ENCODE results near the gene GRAP.
"Not testable (repeated sequence)": the region's sequence is repeated elsewhere in the genome, so short reads cannot be mapped to it uniquely, and the experiment has no call there.

Gene GRAP

DNA sequence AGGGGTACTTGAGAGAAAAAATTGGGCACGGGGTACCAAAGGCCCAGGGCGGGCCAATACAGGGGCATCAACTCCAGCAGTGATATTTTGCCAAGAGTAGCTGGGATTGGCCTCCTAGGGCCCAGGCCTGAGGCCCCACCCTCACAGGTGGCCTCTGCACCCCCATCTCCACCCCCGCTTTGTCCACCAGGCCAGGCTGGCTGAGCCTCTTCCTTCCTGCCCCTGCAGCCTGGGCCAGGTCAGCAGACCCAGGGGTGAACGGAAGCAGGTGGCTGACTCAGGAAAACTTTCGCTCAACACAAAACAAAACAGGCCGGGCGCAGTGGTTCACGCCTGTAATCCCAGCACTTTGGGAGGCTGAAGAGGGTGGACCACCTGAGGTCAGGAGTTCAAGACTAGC is 3.7 kb downstream of the GRAP start:
- not testable (repeated sequence) for H3K27ac ChIP-seq

DNA sequence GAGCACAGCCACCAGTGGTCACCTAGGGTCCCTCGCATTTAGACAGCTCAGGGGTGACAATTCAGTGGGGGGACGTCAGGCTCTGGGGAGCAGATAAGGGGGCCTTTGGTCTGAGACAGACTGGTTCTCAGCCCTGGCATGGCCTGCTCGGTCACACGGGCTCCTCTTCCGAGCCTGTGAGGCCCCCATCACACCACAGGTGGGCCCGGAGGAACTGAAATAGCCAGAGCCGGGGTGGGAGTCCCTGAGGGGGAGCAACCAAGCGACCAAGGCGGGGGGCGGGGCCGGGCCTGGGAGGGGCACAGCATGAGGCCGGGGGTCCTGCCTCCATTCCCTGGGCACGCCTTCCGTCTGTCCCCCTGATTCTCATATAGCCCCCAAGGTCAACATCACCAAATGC is 4.4 kb downstream of the GRAP start:
- not testable (repeated sequence) for H3K27ac ChIP-seq

DNA sequence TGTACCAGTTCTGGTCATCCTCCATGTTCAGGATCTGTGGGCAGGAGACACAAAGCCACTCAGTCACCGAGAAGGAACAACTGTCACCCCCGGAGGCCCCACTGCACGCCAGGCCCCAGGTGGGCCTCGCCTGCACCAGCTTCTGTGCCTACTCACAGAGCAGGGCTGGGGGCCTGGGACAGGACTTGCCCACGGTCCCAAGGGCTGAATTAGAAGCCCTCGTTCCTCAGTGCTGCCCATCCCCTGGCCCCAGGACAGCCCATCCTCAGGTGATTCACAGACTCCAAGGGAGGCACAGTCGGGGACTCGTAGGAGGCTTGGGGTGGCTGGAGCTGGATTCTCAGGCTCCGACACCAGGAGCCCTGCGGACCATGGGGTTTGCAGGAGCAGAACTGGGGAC is 4.9 kb downstream of the GRAP start:
- not testable (repeated sequence) for H3K27ac ChIP-seq

DNA sequence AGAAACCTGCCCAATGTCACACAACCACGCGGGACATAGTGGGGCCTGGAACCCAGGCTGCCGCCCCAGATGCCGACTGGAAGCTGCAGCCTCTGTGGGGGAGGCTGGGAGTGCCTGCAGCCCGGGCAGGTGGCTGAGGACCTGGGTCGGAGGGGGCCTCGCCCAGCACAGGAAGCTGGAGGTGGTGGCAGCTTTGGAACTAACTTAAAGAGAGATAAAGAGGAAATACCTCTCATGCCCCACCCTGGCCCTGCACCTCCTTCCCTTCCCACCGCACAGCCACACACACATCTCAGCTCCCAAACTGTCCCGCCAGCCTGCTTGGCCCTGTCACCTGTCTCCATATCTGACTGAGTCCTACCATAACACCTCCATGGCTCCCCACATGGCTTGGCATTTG is 6.4 kb downstream of the GRAP start:
- H3K27ac ChIP-seq, result not testable (repeated sequence)

DNA sequence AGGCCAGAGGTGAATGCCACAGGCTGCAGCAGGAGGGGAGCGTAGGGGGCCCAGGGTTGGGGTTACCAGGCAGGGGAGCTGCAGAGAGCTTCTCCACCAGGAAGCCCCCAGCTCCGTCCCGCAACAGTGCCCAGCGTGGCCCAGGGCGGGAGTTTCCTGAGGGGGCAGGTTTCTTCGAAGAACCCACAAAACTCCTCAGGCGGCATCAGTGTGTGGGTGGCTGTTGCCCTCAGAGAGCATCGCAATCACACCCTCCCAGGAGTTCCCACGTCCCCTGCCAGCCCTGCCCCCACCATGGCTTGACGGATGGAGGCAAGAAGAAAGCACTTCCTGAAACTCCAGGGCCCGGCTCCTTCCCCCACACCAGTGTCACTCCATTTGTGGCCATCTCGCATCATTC is 8.0 kb downstream of the GRAP start:
- H3K27ac ChIP-seq, result not testable (repeated sequence)

DNA sequence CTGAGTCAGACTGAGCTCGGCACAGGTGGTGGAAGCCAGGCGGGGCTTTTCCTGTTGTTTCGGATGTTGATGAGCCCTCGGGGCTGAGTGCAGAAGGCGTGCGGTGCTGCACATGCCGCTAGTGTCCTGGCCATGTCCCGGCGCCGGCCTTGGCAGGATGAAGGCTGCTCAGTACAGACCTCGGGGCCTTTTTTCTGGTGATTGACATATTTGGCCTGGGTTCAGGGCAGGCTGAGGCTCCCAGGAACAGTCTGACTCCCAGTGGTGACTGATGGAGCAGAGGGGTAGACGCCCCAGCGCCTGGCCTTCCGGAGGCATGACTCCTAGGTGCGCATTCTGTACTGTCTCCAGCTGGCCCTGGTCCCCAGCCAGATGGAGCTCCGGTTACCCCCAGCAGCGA is 8.8 kb downstream of the GRAP start:
- not testable (repeated sequence) for H3K27ac ChIP-seq

DNA sequence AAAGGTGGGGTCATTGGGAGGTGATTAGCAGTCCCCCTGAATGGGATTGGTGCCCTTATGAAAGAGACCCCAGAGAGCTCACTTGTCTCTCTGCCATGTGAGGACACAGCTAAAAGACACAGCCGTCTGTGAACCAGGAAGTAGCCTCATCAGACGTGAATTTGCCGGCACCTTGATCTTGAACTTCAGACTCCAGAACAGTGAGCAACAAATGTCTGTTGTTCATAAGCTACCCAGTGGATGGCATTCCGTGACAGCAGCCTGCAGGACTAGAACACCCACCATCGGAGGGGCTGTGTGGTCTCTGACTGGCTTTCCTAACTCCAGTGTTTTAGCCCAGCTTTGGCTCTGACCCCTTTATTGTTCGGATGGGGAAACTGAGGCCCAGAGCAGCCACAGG is 9.2 kb downstream of the GRAP start:
- H3K27ac ChIP-seq, result not testable (repeated sequence)

DNA sequence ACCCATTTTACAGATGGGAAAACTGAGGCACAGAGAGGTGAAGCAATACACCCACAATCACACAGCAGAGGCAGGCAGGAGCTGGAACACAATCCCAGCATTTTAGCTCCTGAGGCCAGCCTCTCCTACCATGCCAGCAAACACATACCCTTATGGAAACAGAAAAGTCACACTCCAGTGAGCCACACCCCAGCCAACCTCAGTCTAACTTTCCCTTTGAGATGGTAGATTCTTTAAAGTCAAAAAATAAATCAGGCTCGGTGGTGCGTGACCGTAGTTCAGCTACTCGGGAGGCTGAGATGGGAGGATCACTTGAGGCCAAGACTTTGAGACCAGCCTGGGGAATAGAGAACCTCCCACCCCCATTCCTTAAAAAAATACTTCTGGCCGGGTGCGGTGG is 10.6 kb downstream of the GRAP start:
- not testable (repeated sequence) for H3K27ac ChIP-seq

DNA sequence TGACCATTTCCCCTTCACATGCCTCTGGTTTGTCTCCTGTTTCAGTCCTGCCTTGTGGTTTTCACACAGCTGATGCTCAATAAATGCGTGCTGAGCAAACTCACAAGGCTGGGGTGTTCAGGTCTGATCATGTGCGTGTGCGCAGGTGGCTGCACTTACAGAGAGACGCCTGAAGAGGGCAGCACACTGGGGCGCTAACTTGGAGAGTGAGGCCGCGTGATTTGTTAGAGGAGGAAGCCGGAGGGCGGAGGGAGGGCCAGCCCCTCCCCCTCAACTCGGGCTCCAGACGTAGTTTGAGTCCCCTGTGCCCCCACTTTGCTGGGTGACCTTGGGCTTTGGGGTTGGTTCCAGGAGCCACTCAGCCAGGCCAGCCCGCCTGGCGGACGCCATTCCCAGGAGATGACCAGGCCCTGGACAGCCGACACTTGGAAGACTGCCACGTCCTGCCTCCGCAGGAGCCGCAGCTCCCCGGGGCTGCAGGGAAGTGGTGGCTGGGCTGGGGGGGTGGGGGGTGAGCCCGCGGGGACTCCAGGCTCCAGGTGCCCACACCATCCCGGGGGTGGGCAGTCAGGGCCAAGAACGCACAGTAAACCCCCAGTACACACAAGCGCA is 14.3 kb downstream of the GRAP start:
- H3K27ac ChIP-seq, result not testable (repeated sequence)

DNA sequence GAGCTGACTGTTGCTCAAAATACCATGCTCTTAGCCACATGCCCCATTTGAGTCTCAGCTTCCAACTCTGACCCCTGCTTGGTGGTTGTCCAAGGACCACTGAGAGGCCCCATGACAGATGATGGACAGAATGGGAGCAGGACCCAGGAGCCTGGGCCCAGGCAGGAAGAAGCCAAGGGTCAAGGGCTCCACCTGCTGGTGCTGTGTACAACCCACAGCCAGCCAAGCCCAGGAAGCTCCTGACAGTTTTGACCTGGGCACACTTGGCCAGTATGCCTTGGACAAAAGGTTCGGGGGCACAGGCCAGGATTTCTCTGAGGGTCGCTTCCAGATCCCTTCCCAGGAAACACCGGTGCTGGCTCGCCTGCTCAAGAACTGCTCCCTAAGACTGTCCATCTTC is 15.0 kb downstream of the GRAP start:
- H3K27ac ChIP-seq, result not testable (repeated sequence)

DNA sequence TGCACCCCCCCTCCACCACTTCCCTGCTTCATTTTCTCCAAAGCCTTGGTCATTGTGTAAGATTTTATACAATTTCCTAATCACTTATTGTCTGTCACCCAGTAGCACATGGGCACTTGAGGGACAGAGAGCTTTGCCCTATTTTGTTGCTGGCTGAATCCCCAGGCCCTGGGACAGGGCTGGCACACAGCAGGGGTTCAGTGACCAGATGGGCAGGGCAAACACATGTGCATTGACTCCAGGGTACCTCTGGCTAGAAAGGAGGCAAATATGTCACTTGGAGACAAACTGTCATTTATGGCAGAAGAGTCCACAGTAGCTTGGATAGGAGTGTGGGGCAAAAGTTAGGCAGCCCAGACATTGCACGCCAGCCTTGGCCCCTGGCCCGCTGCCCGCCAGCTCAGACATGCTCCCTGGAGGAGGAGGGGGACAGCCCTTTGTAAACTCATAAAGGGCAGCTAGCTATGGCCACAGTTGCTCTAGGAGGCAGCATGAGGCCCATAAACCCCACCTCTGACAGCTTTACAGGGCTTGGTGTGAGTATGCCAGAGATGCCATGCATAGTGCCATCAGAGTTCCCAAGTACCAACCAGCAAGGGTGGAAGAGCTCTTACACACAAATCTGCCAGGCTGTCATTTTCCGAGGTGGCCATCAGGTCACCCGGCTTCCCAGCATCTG is 15.8 kb downstream of the GRAP start:
- H3K27ac ChIP-seq, result not testable (repeated sequence)

DNA sequence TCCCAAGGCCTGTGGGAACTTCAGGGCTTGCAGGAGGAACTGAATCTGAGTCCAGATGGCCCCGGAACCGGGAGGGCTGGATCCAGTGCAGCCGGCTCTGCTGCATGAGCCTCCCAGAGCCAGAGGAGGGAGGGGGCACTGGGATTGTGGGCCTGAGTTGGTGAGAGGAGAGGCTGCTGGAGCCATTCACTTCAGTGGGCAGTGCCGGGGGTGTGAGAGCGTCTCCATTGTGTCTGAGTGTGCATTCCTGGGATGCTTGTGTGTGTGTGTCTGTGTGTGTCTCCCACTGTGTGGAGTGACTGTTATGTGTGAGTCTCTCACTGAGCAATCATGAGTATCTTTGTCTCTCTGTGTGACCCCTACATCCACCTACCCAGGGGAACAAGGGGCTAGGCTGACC is 17.0 kb downstream of the GRAP start:
- H3K27ac ChIP-seq, result not testable (repeated sequence)

DNA sequence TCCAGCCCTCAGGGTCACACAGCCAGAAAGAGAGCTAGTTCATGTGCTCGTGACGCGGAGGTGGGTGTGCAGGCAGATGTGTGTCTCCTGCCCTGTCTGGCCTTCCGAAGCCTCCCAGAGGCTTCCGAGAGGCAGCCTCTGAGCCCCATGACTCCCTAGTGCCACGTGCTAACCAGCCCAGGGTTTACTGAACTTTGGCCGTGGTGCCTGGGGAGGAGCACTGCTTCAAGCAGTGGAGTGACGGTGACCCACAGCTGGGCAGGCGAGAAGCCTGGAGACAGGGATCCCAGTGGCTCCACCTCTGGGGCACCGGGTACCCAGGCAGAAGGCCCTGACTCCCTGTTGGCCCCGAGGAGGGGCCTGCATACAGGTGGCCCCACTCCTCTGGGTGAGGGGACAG is 18.1 kb downstream of the GRAP start:
- not testable (repeated sequence) for H3K27ac ChIP-seq

DNA sequence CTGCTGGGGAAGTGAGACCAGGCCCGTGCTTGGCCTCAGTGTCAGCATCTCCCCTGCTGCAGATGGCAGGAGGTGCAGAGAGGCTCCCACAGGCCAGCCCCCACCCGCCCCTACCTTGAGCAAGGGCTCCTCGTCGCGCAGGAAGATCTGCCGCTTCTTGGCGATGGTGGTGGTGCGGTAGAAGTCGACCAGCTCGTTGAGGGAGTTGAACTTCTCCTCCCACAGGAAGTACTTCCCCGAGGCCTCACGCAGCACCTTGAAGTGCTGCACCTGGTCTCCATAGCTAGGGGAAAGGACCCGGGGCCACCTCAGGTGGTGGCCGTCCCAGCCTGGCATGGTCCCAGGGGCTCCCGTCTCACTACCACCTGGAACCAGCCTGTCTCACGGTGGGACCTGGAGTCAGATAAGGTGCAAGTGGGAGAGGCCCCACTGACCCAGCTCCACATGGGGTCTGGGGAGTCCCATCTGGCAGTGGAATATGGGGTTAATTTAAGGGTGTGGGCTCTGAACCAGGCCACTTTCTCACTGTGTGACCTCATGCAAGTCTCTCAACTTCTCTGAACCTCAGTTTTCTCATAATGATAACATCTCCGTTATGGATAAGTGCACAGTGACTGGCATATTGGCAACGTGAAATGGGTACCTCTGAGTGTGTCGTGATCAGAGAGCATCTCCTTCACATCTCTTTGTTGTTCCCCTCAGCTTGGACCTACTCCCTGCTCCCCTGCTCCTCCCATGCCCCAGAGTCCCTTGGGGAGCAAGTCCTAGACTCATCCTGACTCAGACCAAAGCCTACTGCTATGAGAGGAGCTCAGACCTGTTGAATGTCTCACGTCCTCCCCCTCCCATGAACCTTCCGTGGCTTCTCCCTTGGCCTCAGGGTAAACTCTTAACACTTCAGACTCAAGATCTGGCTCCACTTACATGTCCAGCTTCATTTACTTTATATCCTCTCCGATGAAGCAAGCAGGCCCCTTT is 22.4 kb downstream of the GRAP start:
- TF ChIP-seq, protein P1, sequence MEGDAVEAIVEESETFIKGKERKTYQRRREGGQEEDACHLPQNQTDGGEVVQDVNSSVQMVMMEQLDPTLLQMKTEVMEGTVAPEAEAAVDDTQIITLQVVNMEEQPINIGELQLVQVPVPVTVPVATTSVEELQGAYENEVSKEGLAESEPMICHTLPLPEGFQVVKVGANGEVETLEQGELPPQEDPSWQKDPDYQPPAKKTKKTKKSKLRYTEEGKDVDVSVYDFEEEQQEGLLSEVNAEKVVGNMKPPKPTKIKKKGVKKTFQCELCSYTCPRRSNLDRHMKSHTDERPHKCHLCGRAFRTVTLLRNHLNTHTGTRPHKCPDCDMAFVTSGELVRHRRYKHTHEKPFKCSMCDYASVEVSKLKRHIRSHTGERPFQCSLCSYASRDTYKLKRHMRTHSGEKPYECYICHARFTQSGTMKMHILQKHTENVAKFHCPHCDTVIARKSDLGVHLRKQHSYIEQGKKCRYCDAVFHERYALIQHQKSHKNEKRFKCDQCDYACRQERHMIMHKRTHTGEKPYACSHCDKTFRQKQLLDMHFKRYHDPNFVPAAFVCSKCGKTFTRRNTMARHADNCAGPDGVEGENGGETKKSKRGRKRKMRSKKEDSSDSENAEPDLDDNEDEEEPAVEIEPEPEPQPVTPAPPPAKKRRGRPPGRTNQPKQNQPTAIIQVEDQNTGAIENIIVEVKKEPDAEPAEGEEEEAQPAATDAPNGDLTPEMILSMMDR (conservative IDR thresholded peaks at IDR 0.05), result no peak
- TF ChIP-seq ZFX (IDR thresholded peaks at IDR 0.05), result no peak
- H3K27ac ChIP-seq, result no peak overlapping the region
